Left renal pelvis (tissue), 4 donors: ENCODE results near the gene ERAP2. TPM values are rescaled to one million over a fixed set of nuclear protein-coding genes. Genes with fewer than 3 reads are reported as not detected.

ENCODE experiments used
- DNase-seq, 4 donors: peaks; one replicate each; pipeline ENCODE4 v3.0.0-alpha.2; 2013; ENCODE audit warnings: low read depth in 4 of 4, low spot score in 3 of 4
- polyA plus RNA-seq, 4 donors: library from polyadenylated mRNA; unstranded; fragments of 120-200 nt; gene quantifications; one replicate each; pipeline ENCODE4 v1.2.1, GENCODE V29; 2013; ENCODE audit not compliant: insufficient read length in 4 of 4

The ERAP2 gene
- polyA plus RNA-seq, 4 donors, result 3.2 to 27.7 (median 14.1) TPM

- DNase-seq, result no peak
Observed at GRCh38 chr5:96957254-96958049, 81.2 kb downstream of the ERAP2 start.

GRCh38 chr5:96958977-96959376, 82.7 kb downstream of the ERAP2 start:
- DNase-seq, result no peak

GRCh38 chr5:96961053-96961452, 84.8 kb downstream of the ERAP2 start:
- DNase-seq, result no peak

- DNase-seq, result no peak
Observed at GRCh38 chr5:96962540-96962991, 86.3 kb downstream of the ERAP2 start.

GRCh38 chr5:96963267-96963666, 87.0 kb downstream of the ERAP2 start:
- DNase-seq, result no peak

- no peak for DNase-seq
Observed at GRCh38 chr5:96966801-96967200, 90.5 kb downstream of the ERAP2 start.

- DNase-seq, result no peak
Observed at GRCh38 chr5:96967400-96967799, 91.1 kb downstream of the ERAP2 start.

- DNase-seq, result no peak
Observed at GRCh38 chr5:96968074-96968473, 91.8 kb downstream of the ERAP2 start.

- no peak for DNase-seq
Observed at GRCh38 chr5:96968614-96969013, 92.3 kb downstream of the ERAP2 start.

Other genes starting within 250 kb of the ERAP2 start
- gene CAST, start 214.1 kb upstream of the ERAP2 start, polyA plus RNA-seq, result 100 to 1,000 TPM; 110 to 186 (median 155) TPM
- 10 to 100 TPM; 54.2 to 72.7 (median 56.1) TPM for gene ERAP1, start 68.6 kb upstream of the ERAP2 start, polyA plus RNA-seq
- gene LNPEP, start 59.6 kb downstream of the ERAP2 start, polyA plus RNA-seq, result 10 to 100 TPM; 15.8 to 30.4 (median 26.7) TPM